Neuronal stem cell (in vitro differentiated cells): ENCODE data around the gene MSANTD7.
"Not testable (repeated sequence)": the region's sequence is repeated elsewhere in the genome, so short reads cannot be mapped to it uniquely, and the experiment has no call there.

Experiments
- DNase-seq: peaks from one replicate; pipeline ENCODE4 v3.0.0-alpha.2; 2013; ENCODE audit warnings: low spot score
- H2AFZ ChIP-seq: one replicate; pipeline ENCODE4 v1.6.1; 2013; ENCODE audit warnings: mild to moderate bottlenecking, low read length, inconsistent platforms
- H2AK5ac ChIP-seq: 2 replicates; pipeline ENCODE4 v1.6.1; 2013; ENCODE audit warnings: low read depth, mild to moderate bottlenecking, inconsistent platforms, low read length, moderate library complexity, mixed read lengths
- H2BK120ac ChIP-seq: 2 replicates; pipeline ENCODE4 v1.6.1; 2013; ENCODE audit warnings: low read depth, mild to moderate bottlenecking, inconsistent platforms, low read length, moderate library complexity, mixed read lengths
- H2BK12ac ChIP-seq: one replicate; pipeline ENCODE4 v1.6.1; 2013; ENCODE audit warnings: low read length, inconsistent platforms
- H2BK15ac ChIP-seq: 2 replicates; pipeline ENCODE4 v1.6.1; 2013; ENCODE audit warnings: mild to moderate bottlenecking, low read length, inconsistent platforms, mixed read lengths
- H2BK5ac ChIP-seq: one replicate; pipeline ENCODE4 v1.6.1; 2013; ENCODE audit warnings: inconsistent platforms, mild to moderate bottlenecking, low read length, moderate library complexity
- H3K14ac ChIP-seq: one replicate; pipeline ENCODE4 v1.6.1; 2013; ENCODE audit warnings: low read length, inconsistent platforms
- H3K18ac ChIP-seq: 2 replicates; pipeline ENCODE4 v1.6.1; 2013; ENCODE audit warnings: low read length, inconsistent platforms
- H3K23ac ChIP-seq: 2 replicates; pipeline ENCODE4 v1.6.1; 2013; ENCODE audit warnings: low read depth, mild to moderate bottlenecking, mixed read lengths, low read length, inconsistent platforms; ENCODE audit not compliant: poor library complexity
- H3K27ac ChIP-seq: replicated peaks from 3 replicates; pipeline ENCODE4 v1.5.1; 2013; ENCODE audit warnings: low read length, inconsistent platforms
- H3K27me3 ChIP-seq, 3 experiments: 2 replicates each; pipeline ENCODE4 v1.6.1; 2013; ENCODE audit warnings: low read length in 3 of 3, mild to moderate bottlenecking in 2 of 3, inconsistent platforms in 1 of 3, low read depth in 1 of 3, mixed read lengths in 1 of 3, moderate library complexity in 1 of 3; ENCODE audit not compliant: control insufficient read depth in 3 of 3, insufficient read depth in 3 of 3
- H3K36me3 ChIP-seq, 2 donors: replicated peaks in 1 of 2; 2 replicates each; pipeline ENCODE4 v1.6.1; 2013; ENCODE audit warnings: low read length in 2 of 2; ENCODE audit not compliant: control insufficient read depth in 2 of 2, insufficient read depth in 2 of 2
- H3K4ac ChIP-seq: 2 replicates; pipeline ENCODE4 v1.6.1; 2013; ENCODE audit warnings: inconsistent platforms, mild to moderate bottlenecking, low read length, moderate library complexity
- H3K4me1 ChIP-seq, 2 donors: 1 replicate in 1 of 2; 2 replicates in 1 of 2; pipeline ENCODE4 v1.6.1; 2013; ENCODE audit warnings: low read length in 2 of 2, low read depth in 1 of 2; ENCODE audit not compliant: control insufficient read depth in 2 of 2, insufficient read depth in 1 of 2
- H3K4me2 ChIP-seq: one replicate; pipeline ENCODE4 v1.6.1; 2013; ENCODE audit warnings: mild to moderate bottlenecking, low read length, inconsistent platforms; ENCODE audit not compliant: insufficient read depth, poor library complexity, severe bottlenecking
- H3K4me3 ChIP-seq, 2 donors: 2 replicates each; pipeline ENCODE4 v1.5.1; 2013; ENCODE audit warnings: low read length in 2 of 2, mild to moderate bottlenecking in 2 of 2, inconsistent platforms in 1 of 2, moderate library complexity in 1 of 2
- H3K79me1 ChIP-seq: one replicate; pipeline ENCODE4 v1.6.1; 2013; ENCODE audit warnings: low read depth, mild to moderate bottlenecking, inconsistent platforms, low read length, moderate library complexity
- H3K9ac ChIP-seq: one replicate; pipeline ENCODE4 v1.6.1; 2013; ENCODE audit warnings: mild to moderate bottlenecking, low read depth, low read length, inconsistent platforms; ENCODE audit not compliant: poor library complexity
- H3K9me3 ChIP-seq, 2 donors: replicated peaks in 1 of 2; 2 replicates each; pipeline versions ENCODE3 to v1.6.1; 2013; ENCODE audit warnings: low read length in 2 of 2, mild to moderate bottlenecking in 2 of 2, inconsistent platforms in 1 of 2, low read depth in 1 of 2, mixed read lengths in 1 of 2, moderate library complexity in 1 of 2; ENCODE audit not compliant: control insufficient read depth in 2 of 2, insufficient read depth in 1 of 2
- H4K8ac ChIP-seq: one replicate; pipeline ENCODE4 v1.6.1; 2013; ENCODE audit warnings: low read depth, mild to moderate bottlenecking, inconsistent platforms, low read length, moderate library complexity
- H4K91ac ChIP-seq: one replicate; pipeline ENCODE4 v1.6.1; 2013; ENCODE audit warnings: low read length, low read depth, mild to moderate bottlenecking, inconsistent platforms; ENCODE audit not compliant: poor library complexity
- WGBS, 2 donors: extraction: QIAGEN DNeasy Blood & Tissue Kit; methylation state at CpG; one replicate each; pipeline ENCODE4 v1.1.7; 2013; ENCODE audit warnings: missing lambda C conversion rate in 2 of 2, mixed read lengths in 1 of 2; ENCODE audit not compliant: insufficient read length in 2 of 2, insufficient replicate concordance in 1 of 2; ENCODE audit errors: extremely low coverage in 2 of 2; 5-methylcytosine and 5-hydroxymethylcytosine counted together

MSANTD7 gene

DNA sequence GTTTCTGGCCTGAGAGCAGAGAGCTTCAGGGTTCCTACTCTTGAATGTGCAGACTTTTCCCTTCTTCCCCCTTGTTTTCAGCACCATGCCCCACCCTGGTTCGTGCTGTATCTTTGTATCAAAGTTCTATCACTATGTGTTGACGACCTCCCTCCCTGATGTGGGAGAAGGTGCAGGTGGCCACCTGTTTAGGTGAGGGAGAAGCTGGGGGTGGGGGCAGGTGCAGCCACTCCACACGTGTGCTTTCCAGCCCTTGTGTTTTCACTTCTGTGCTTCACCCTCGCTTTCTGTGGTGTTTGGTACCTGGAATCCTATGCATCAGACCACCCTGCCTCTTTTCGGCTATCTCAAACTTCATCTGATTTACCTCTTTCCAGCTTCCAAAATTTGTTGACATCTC is 20.9 kb downstream of the MSANTD7 start:
- no peaks in the 10 kb centered on the region for H3K27me3 ChIP-seq
- no peak overlapping the region for H2AFZ ChIP-seq
- H3K23ac ChIP-seq = no peak overlapping the region
- H3K4me2 ChIP-seq = no peak overlapping the region
- H2BK120ac ChIP-seq = no peak overlapping the region
- no peak overlapping the region for H3K9ac ChIP-seq
- H3K4me3 ChIP-seq = no peak overlapping the region
- H3K9me3 ChIP-seq = no peaks in the 10 kb centered on the region
- no peak overlapping the region for H2BK5ac ChIP-seq
- H4K91ac ChIP-seq = no peak overlapping the region
- H3K4ac ChIP-seq = no peak overlapping the region
- no peak overlapping the region for H3K27ac ChIP-seq
- H3K18ac ChIP-seq = no peak overlapping the region
- H2BK12ac ChIP-seq = no peak overlapping the region
- no peaks in the 10 kb centered on the region for H3K79me1 ChIP-seq
- no peaks in the 10 kb centered on the region for H3K4me1 ChIP-seq
- no CpG with 5 or more reads among the region's 5 CpGs for WGBS, 2 donors
- no peak overlapping the region for H2BK15ac ChIP-seq
- no peak for DNase-seq
- H4K8ac ChIP-seq = no peak overlapping the region
- no peak overlapping the region for H2AK5ac ChIP-seq
- peaks cover 5 to 79% of the 10 kb centered on the region in 2 donors for H3K36me3 ChIP-seq
- no peak overlapping the region for H3K14ac ChIP-seq

DNA sequence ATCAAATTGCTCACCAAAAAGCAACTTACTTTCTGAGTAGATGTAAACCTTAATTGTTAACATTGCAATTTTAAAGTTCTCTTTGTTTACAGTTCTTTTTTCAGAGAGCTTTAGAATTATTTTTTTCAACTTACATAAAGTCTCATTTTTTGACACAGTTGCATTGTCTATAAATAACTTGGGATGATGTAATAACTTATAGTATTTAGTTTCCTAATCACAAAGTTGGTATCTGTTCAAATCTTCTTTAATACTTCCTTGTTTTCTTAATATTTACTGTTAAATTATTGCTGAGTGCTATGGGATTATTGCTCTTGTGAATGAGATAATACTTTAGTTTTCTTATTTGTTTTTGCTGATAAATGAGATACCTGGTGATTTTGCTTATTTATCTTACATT is 21.7 kb downstream of the MSANTD7 start:
- H3K79me1 ChIP-seq = no peaks in the 10 kb centered on the region
- H3K4me2 ChIP-seq = no peak overlapping the region
- H2AFZ ChIP-seq = no peak overlapping the region
- H3K14ac ChIP-seq = no peak overlapping the region
- no peak overlapping the region for H3K4ac ChIP-seq
- H3K9me3 ChIP-seq = no peaks in the 10 kb centered on the region
- DNase-seq = no peak
- H3K27ac ChIP-seq = no peak overlapping the region
- H4K8ac ChIP-seq = no peak overlapping the region
- no peak overlapping the region for H2BK12ac ChIP-seq
- H3K18ac ChIP-seq = no peak overlapping the region
- no peaks in the 10 kb centered on the region for H3K4me1 ChIP-seq
- H3K9ac ChIP-seq = no peak overlapping the region
- H3K36me3 ChIP-seq = peaks cover 5 to 74% of the 10 kb centered on the region in 2 donors
- H4K91ac ChIP-seq = no peak overlapping the region
- H2BK15ac ChIP-seq = no peak overlapping the region
- H2BK5ac ChIP-seq = no peak overlapping the region
- H3K27me3 ChIP-seq = no peaks in the 10 kb centered on the region
- no peak overlapping the region for H3K23ac ChIP-seq
- no peak overlapping the region for H2AK5ac ChIP-seq
- H2BK120ac ChIP-seq = no peak overlapping the region
- H3K4me3 ChIP-seq = no peak overlapping the region

DNA sequence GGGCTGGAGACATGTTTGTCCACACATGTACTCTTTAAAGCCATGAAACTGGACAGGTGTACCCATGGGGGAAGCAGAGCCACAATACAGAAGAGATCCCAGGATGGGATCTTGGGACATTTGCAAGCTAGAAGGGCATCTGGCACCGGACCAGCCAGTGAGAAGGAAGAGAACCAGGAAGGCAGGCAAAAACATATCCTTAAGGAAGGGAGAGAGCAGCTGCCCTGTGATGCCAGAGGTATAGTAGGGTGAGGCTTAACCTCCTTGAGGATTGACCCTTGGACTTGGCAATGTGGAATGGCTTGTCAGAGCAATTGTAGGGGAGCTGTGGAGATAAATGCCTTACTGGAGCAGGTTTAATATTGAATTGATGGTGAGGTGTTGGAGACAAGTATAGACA is 22.7 kb downstream of the MSANTD7 start:
- H3K4ac ChIP-seq = no peak overlapping the region
- DNase-seq = no peak

DNA sequence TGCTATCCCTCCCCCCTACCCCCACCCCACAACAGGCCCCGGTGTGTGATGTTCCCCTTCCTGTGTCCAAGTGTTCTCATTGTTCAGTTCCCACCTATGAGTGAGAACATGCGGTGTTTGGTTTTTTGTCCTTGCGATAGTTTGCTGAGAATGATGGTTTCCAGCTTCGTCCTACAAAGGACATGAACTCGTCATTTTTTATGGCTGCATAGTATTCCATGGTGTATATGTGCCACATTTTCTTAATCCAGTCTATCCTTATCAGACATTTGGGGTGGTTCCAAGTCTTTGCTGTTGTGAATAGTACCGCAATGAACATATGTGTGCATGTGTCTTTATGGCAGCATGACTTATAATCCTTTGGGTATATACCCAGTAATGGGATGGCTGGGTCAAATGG is 26.4 kb downstream of the MSANTD7 start:
- not testable (repeated sequence) for H4K91ac ChIP-seq, H3K4ac ChIP-seq, H2BK12ac ChIP-seq, H3K27ac ChIP-seq, H3K18ac ChIP-seq, H3K79me1 ChIP-seq, H3K9me3 ChIP-seq, H3K23ac ChIP-seq, H2AK5ac ChIP-seq, DNase-seq, H3K4me2 ChIP-seq, H2BK15ac ChIP-seq, H2BK5ac ChIP-seq, H2AFZ ChIP-seq, H3K4me3 ChIP-seq, H4K8ac ChIP-seq, H3K9ac ChIP-seq, H3K4me1 ChIP-seq, H2BK120ac ChIP-seq, H3K27me3 ChIP-seq, H3K14ac ChIP-seq
- no CpG with 5 or more reads among the region's 6 CpGs for WGBS, 2 donors
- H3K36me3 ChIP-seq = peaks cover 6 to 66% of the 10 kb centered on the region in 2 donors

More for the DNA sequence above, 22.7 kb downstream of the MSANTD7 start:
- no peaks in the 10 kb centered on the region for H3K9me3 ChIP-seq
- H3K14ac ChIP-seq = no peak overlapping the region
- no peak overlapping the region for H2AK5ac ChIP-seq
- no peak overlapping the region for H2BK15ac ChIP-seq
- no peak overlapping the region for H3K4me3 ChIP-seq
- no peaks in the 10 kb centered on the region for H3K79me1 ChIP-seq
- peaks cover 5 to 65% of the 10 kb centered on the region in 2 donors for H3K36me3 ChIP-seq
- no peak overlapping the region for H4K91ac ChIP-seq
- H3K18ac ChIP-seq = no peak overlapping the region
- H3K4me1 ChIP-seq = no peaks in the 10 kb centered on the region
- no peak overlapping the region for H3K9ac ChIP-seq
- WGBS, 2 donors = no CpG with 5 or more reads among the region's 1 CpG
- H2BK12ac ChIP-seq = no peak overlapping the region
- no peak overlapping the region for H4K8ac ChIP-seq
- H3K27me3 ChIP-seq = no peaks in the 10 kb centered on the region
- H3K27ac ChIP-seq = no peak overlapping the region
- H2BK120ac ChIP-seq = no peak overlapping the region
- no peak overlapping the region for H2BK5ac ChIP-seq
- H3K4me2 ChIP-seq = no peak overlapping the region
- H2AFZ ChIP-seq = no peak overlapping the region
- H3K23ac ChIP-seq = no peak overlapping the region
